Glutamatergic neuron (in vitro differentiated cells): Measurements from ENCODE around the gene MADD. TPM values are rescaled to one million over a fixed set of nuclear protein-coding genes. Genes with fewer than 3 reads are reported as not detected.

ENCODE experiments used
- DNase-seq: peaks from one replicate; pipeline ENCODE4 v3.0.0; 2022
- H3K27ac Mint-ChIP-seq: one replicate; pipeline ENCODE4 v1.8.0; 2020; ENCODE audit warnings: mild to moderate bottlenecking, mixed read lengths, inconsistent platforms; ENCODE audit not compliant: unreplicated experiment
- H3K27me3 Mint-ChIP-seq: one replicate; pipeline ENCODE4 v1.8.0; 2020; ENCODE audit warnings: mild to moderate bottlenecking, moderate library complexity, mixed read lengths, inconsistent platforms; ENCODE audit not compliant: unreplicated experiment
- H3K36me3 Mint-ChIP-seq: one replicate; pipeline ENCODE4 v1.8.0; 2020; ENCODE audit warnings: mild to moderate bottlenecking, mixed read lengths, inconsistent platforms; ENCODE audit not compliant: unreplicated experiment
- H3K4me1 Mint-ChIP-seq: one replicate; pipeline ENCODE4 v1.8.0; 2020; ENCODE audit warnings: mild to moderate bottlenecking, low read depth, mixed read lengths, inconsistent platforms; ENCODE audit not compliant: unreplicated experiment
- H3K4me3 Mint-ChIP-seq: one replicate; pipeline ENCODE4 v1.8.0; 2020; ENCODE audit warnings: mild to moderate bottlenecking, mixed read lengths, inconsistent platforms; ENCODE audit not compliant: unreplicated experiment
- H3K9me3 Mint-ChIP-seq: one replicate; pipeline ENCODE4 v1.8.0; 2020; ENCODE audit warnings: mild to moderate bottlenecking, moderate library complexity, mixed read lengths, inconsistent platforms; ENCODE audit not compliant: unreplicated experiment
- CTCF ChIP-seq: fragments of 200-600 bp; sonication (generic); IDR thresholded peaks from one replicate; pipeline ENCODE4 v1.5.0; 2021; ENCODE audit not compliant: partially characterized antibody, unreplicated experiment
- total RNA-seq: library from RNA; stranded (reverse); fragmentation: NEBNext Ultra II Directional; extraction: Animal tissue kit (Norgen Biotek cat#: 25700); gene quantifications from one replicate; pipeline ENCODE4 v1.2.1, GENCODE V29; 2021; ENCODE audit not compliant: unreplicated experiment

Gene MADD
- total RNA-seq, 1 donor from 2014 or later = 115 TPM

- Mint-ChIP-seq H3K9me3 (peaks cover 7% of the 10 kb centered on the region), H3K27ac (no peak overlapping the region), H3K4me1 (peaks cover 4% of the 10 kb centered on the region), H3K27me3 (peaks cover 5% of the 10 kb centered on the region), H3K4me3 (no peak overlapping the region), H3K36me3 (no peaks in the 10 kb centered on the region)
- DNase-seq = no peak
- no peak for TF ChIP-seq CTCF
Observed at GRCh38 chr11:47233051-47233450, 36.9 kb upstream of the MADD start.

- Mint-ChIP-seq H3K9me3 (peaks cover 5% of the 10 kb centered on the region), H3K27me3 (peaks cover 5% of the 10 kb centered on the region), H3K36me3 (no peaks in the 10 kb centered on the region), H3K27ac (no peak overlapping the region), H3K4me3 (no peak overlapping the region), H3K4me1 (peaks cover 4% of the 10 kb centered on the region)
- no peak for DNase-seq
- TF ChIP-seq CTCF = no peak
Observed at GRCh38 chr11:47233989-47234668, 35.8 kb upstream of the MADD start.

GRCh38 chr11:47234669-47235100 is 35.2 kb upstream of the MADD start:
- H3K4me1 Mint-ChIP-seq = peaks cover 4% of the 10 kb centered on the region
- H3K36me3 Mint-ChIP-seq = no peaks in the 10 kb centered on the region
- H3K9me3 Mint-ChIP-seq = peaks cover 3% of the 10 kb centered on the region
- no peak for TF ChIP-seq CTCF
- no peak overlapping the region for H3K27ac Mint-ChIP-seq
- no peak for DNase-seq
- peaks cover 5% of the 10 kb centered on the region for H3K27me3 Mint-ChIP-seq
- H3K4me3 Mint-ChIP-seq = no peak overlapping the region

GRCh38 chr11:47235163-47235562 is 34.8 kb upstream of the MADD start:
- Mint-ChIP-seq H3K27me3 (peaks cover 5% of the 10 kb centered on the region), H3K4me3 (no peak overlapping the region), H3K4me1 (peaks cover 4% of the 10 kb centered on the region), H3K36me3 (no peaks in the 10 kb centered on the region), H3K9me3 (peaks cover 3% of the 10 kb centered on the region), H3K27ac (no peak overlapping the region)
- no peak for TF ChIP-seq CTCF
- DNase-seq = no peak

- no peak for DNase-seq
Observed at GRCh38 chr11:47236482-47236881, 33.5 kb upstream of the MADD start.

More at GRCh38 chr11:47236482-47236881, 33.5 kb upstream of the MADD start:
- peaks cover 6% of the 10 kb centered on the region for H3K9me3 Mint-ChIP-seq
- no peak for TF ChIP-seq CTCF
- H3K27ac Mint-ChIP-seq = no peak overlapping the region
- peaks cover 4% of the 10 kb centered on the region for H3K4me1 Mint-ChIP-seq
- no peak overlapping the region for H3K4me3 Mint-ChIP-seq
- H3K36me3 Mint-ChIP-seq = no peaks in the 10 kb centered on the region
- peaks cover 5% of the 10 kb centered on the region for H3K27me3 Mint-ChIP-seq
